ENCODE data around the gene WHRN. TPM values are rescaled to one million over a fixed set of nuclear protein-coding genes. Genes with fewer than 3 reads are reported as not detected.

The WHRN gene
- total RNA-seq, 2 experiments from 2014 or later = 4.6 to 5.8 TPM

GRCh38 chr9:114442022-114442421 is 63.3 kb downstream of the WHRN start:
- no peaks in the 10 kb centered on the region for H3K27me3 Mint-ChIP-seq
- H3K36me3 Mint-ChIP-seq = peaks cover 4% of the 10 kb centered on the region
- no peak overlapping the region for H3K4me3 Mint-ChIP-seq
- no peak for DNase-seq
- H3K9me3 Mint-ChIP-seq = peaks cover 4% of the 10 kb centered on the region
- H3K27ac Mint-ChIP-seq = no peak overlapping the region
- H3K4me1 Mint-ChIP-seq = peaks cover 1% of the 10 kb centered on the region

GRCh38 chr9:114437401-114437893 is 67.8 kb downstream of the WHRN start:
- no peak for DNase-seq
- Mint-ChIP-seq H3K9me3 (no peaks in the 10 kb centered on the region), H3K36me3 (no peaks in the 10 kb centered on the region)

GRCh38 chr9:114434878-114435311 is 70.4 kb downstream of the WHRN start:
- no peak overlapping the region for H3K27ac Mint-ChIP-seq
- DNase-seq = no peak
- no peaks in the 10 kb centered on the region for H3K36me3 Mint-ChIP-seq
- H3K4me3 Mint-ChIP-seq = no peak overlapping the region
- peaks cover 3% of the 10 kb centered on the region for H3K4me1 Mint-ChIP-seq
- no peaks in the 10 kb centered on the region for H3K9me3 Mint-ChIP-seq
- H3K27me3 Mint-ChIP-seq = no peaks in the 10 kb centered on the region

More at GRCh38 chr9:114437401-114437893, 67.8 kb downstream of the WHRN start:
- no peaks in the 10 kb centered on the region for H3K27me3 Mint-ChIP-seq
- H3K4me3 Mint-ChIP-seq = no peak overlapping the region
- H3K27ac Mint-ChIP-seq = no peak overlapping the region
- peaks cover 3% of the 10 kb centered on the region for H3K4me1 Mint-ChIP-seq

- Mint-ChIP-seq H3K4me3 (no peak overlapping the region), H3K27ac (no peak overlapping the region), H3K27me3 (no peaks in the 10 kb centered on the region), H3K9me3 (no peaks in the 10 kb centered on the region), H3K36me3 (no peaks in the 10 kb centered on the region), H3K4me1 (peaks cover 3% of the 10 kb centered on the region)
- DNase-seq = no peak
Measured at GRCh38 chr9:114433720-114434255, 71.5 kb downstream of the WHRN start.

GRCh38 chr9:114433086-114433485 is 72.2 kb downstream of the WHRN start:
- no peak overlapping the region for H3K27ac Mint-ChIP-seq
- no peaks in the 10 kb centered on the region for H3K27me3 Mint-ChIP-seq
- DNase-seq = no peak
- peaks cover 3% of the 10 kb centered on the region for H3K4me1 Mint-ChIP-seq
- H3K4me3 Mint-ChIP-seq = no peak overlapping the region
- no peaks in the 10 kb centered on the region for H3K36me3 Mint-ChIP-seq
- H3K9me3 Mint-ChIP-seq = no peaks in the 10 kb centered on the region

GRCh38 chr9:114432323-114433067 is 72.8 kb downstream of the WHRN start:
- Mint-ChIP-seq H3K9me3 (no peaks in the 10 kb centered on the region), H3K4me3 (no peak overlapping the region), H3K36me3 (no peaks in the 10 kb centered on the region), H3K27me3 (no peaks in the 10 kb centered on the region), H3K4me1 (peaks cover 3% of the 10 kb centered on the region), H3K27ac (no peak overlapping the region)
- DNase-seq = no peak

GRCh38 chr9:114431770-114432169 is 73.5 kb downstream of the WHRN start:
- no peaks in the 10 kb centered on the region for H3K9me3 Mint-ChIP-seq
- DNase-seq = no peak

GRCh38 chr9:114431003-114431402 is 74.3 kb downstream of the WHRN start:
- Mint-ChIP-seq H3K27ac (no peak overlapping the region), H3K4me3 (no peak overlapping the region)
- no peak for DNase-seq

More at GRCh38 chr9:114431770-114432169, 73.5 kb downstream of the WHRN start:
- H3K4me1 Mint-ChIP-seq = peaks cover 3% of the 10 kb centered on the region
- H3K27ac Mint-ChIP-seq = no peak overlapping the region
- no peak overlapping the region for H3K4me3 Mint-ChIP-seq
- no peaks in the 10 kb centered on the region for H3K27me3 Mint-ChIP-seq
- no peaks in the 10 kb centered on the region for H3K36me3 Mint-ChIP-seq

GRCh38 chr9:114430457-114430856 is 74.8 kb downstream of the WHRN start:
- no peak overlapping the region for H3K27ac Mint-ChIP-seq
- H3K9me3 Mint-ChIP-seq = no peaks in the 10 kb centered on the region
- no peak overlapping the region for H3K4me3 Mint-ChIP-seq
- H3K27me3 Mint-ChIP-seq = no peaks in the 10 kb centered on the region
- DNase-seq = no peak
- H3K36me3 Mint-ChIP-seq = no peaks in the 10 kb centered on the region
- H3K4me1 Mint-ChIP-seq = peaks cover 3% of the 10 kb centered on the region

More at GRCh38 chr9:114431003-114431402, 74.3 kb downstream of the WHRN start:
- H3K4me1 Mint-ChIP-seq = peaks cover 3% of the 10 kb centered on the region
- no peaks in the 10 kb centered on the region for H3K36me3 Mint-ChIP-seq
- H3K9me3 Mint-ChIP-seq = no peaks in the 10 kb centered on the region
- H3K27me3 Mint-ChIP-seq = no peaks in the 10 kb centered on the region

- Mint-ChIP-seq H3K36me3 (no peaks in the 10 kb centered on the region), H3K4me1 (peaks cover 3% of the 10 kb centered on the region), H3K9me3 (no peaks in the 10 kb centered on the region), H3K27ac (no peak overlapping the region), H3K27me3 (no peaks in the 10 kb centered on the region), H3K4me3 (no peak overlapping the region)
- no peak for DNase-seq
Measured at GRCh38 chr9:114429488-114429887, 75.8 kb downstream of the WHRN start.

GRCh38 chr9:114428466-114428865 is 76.8 kb downstream of the WHRN start:
- no peak overlapping the region for H3K4me3 Mint-ChIP-seq
- H3K36me3 Mint-ChIP-seq = no peaks in the 10 kb centered on the region

GRCh38 chr9:114427644-114428043 is 77.6 kb downstream of the WHRN start:
- H3K4me3 Mint-ChIP-seq = no peak overlapping the region
- H3K27me3 Mint-ChIP-seq = no peaks in the 10 kb centered on the region
- no peaks in the 10 kb centered on the region for H3K4me1 Mint-ChIP-seq
- H3K27ac Mint-ChIP-seq = no peak overlapping the region
- no peaks in the 10 kb centered on the region for H3K9me3 Mint-ChIP-seq
- H3K36me3 Mint-ChIP-seq = no peaks in the 10 kb centered on the region
- DNase-seq = no peak

More at GRCh38 chr9:114428466-114428865, 76.8 kb downstream of the WHRN start:
- H3K4me1 Mint-ChIP-seq = no peaks in the 10 kb centered on the region
- DNase-seq = no peak
- H3K27ac Mint-ChIP-seq = no peak overlapping the region
- H3K27me3 Mint-ChIP-seq = no peaks in the 10 kb centered on the region
- no peaks in the 10 kb centered on the region for H3K9me3 Mint-ChIP-seq

- no peaks in the 10 kb centered on the region for H3K9me3 Mint-ChIP-seq
- no peak overlapping the region for H3K4me3 Mint-ChIP-seq
- DNase-seq = no peak
- H3K36me3 Mint-ChIP-seq = no peaks in the 10 kb centered on the region
- H3K4me1 Mint-ChIP-seq = no peaks in the 10 kb centered on the region
- no peaks in the 10 kb centered on the region for H3K27me3 Mint-ChIP-seq
- no peak overlapping the region for H3K27ac Mint-ChIP-seq
Measured at GRCh38 chr9:114426046-114426948, 79.0 kb downstream of the WHRN start.

- Mint-ChIP-seq H3K27me3 (no peaks in the 10 kb centered on the region), H3K27ac (no peak overlapping the region)
- no peak for DNase-seq
Measured at GRCh38 chr9:114425126-114425525, 80.1 kb downstream of the WHRN start.

GRCh38 chr9:114424126-114424525 is 81.1 kb downstream of the WHRN start:
- Mint-ChIP-seq H3K4me1 (no peaks in the 10 kb centered on the region), H3K9me3 (no peaks in the 10 kb centered on the region), H3K4me3 (no peak overlapping the region), H3K27me3 (no peaks in the 10 kb centered on the region), H3K27ac (no peak overlapping the region), H3K36me3 (no peaks in the 10 kb centered on the region)
- DNase-seq = no peak

More at GRCh38 chr9:114425126-114425525, 80.1 kb downstream of the WHRN start:
- no peaks in the 10 kb centered on the region for H3K4me1 Mint-ChIP-seq
- H3K36me3 Mint-ChIP-seq = no peaks in the 10 kb centered on the region
- no peak overlapping the region for H3K4me3 Mint-ChIP-seq
- H3K9me3 Mint-ChIP-seq = no peaks in the 10 kb centered on the region
